HG03469 (cell line): ENCODE results near the gene CHCHD6.

Experiments
- ATAC-seq: cut with Tn5 transposase; IDR thresholded peaks from one replicate; pipeline ENCODE4 v1.9.1; 2021; ENCODE audit warnings: mild to moderate bottlenecking, moderate library complexity, moderate number of reproducible peaks; ENCODE audit not compliant: unreplicated experiment

CHCHD6 gene

GRCh38 chr3:126854666-126855065, 150.6 kb downstream of the CHCHD6 start:
- ATAC-seq = no peak

DNA sequence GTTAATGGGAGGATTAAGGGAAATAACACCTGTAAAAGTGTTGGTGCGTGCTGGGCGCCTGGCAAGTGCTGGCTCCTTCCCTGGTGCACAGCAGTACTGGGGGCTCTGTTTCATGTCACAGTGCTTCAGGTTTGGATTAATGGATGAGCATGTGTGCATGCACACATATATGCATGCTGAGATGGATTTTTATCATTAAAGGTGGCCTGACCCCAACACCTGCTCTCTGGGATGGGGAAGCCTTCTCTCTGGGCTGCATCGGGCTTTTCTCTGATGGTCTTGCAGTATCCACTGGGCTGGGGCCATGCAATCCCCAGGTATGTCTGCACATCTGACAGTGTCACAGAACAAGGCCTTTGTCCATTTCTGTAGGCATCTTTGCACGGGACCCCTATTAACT, 151.3 kb downstream of the CHCHD6 start:
- no peak for ATAC-seq

DNA sequence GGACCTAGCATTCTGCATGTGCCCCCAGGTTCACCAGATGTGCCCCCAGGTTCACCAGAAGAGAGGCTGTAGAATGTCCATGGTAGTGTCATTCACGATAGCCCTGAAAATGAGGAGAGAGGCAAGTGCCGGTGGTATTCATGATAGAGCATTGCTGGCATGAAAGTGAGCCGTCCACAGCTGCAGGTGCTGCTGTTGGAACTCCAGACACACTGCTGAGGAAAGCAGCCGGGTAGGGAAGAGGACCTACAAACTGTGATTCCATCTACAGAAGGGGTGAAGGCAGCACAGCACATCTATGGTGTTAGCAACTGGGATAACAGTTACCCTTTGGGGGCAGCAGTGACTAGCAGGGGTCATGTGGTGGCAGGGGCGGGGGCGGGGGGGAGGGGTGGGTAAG, 153.9 kb downstream of the CHCHD6 start:
- ATAC-seq = no peak

DNA sequence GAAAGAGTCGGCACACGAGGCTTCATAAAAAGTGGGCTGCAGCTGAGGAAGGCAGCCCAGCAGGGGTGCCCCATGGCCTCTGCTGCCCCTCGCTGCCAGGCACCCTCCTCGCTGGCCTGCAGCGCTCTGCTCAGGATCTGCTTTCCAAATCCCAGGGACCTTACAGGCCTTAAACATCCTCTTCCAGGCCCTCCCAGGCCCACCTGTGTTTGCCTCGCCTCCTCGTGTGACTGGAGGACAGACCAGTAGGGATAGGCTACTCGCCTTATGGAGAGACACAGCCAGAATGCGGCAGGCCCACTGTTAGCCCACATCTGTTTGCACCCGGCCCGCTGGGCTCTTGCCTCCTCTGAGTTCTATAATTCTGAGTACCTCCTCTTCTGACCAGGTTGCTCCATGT, 154.4 kb downstream of the CHCHD6 start:
- ATAC-seq = no peak

- ATAC-seq = no peak
Observed at GRCh38 chr3:126858887-126859286, 154.8 kb downstream of the CHCHD6 start.

DNA sequence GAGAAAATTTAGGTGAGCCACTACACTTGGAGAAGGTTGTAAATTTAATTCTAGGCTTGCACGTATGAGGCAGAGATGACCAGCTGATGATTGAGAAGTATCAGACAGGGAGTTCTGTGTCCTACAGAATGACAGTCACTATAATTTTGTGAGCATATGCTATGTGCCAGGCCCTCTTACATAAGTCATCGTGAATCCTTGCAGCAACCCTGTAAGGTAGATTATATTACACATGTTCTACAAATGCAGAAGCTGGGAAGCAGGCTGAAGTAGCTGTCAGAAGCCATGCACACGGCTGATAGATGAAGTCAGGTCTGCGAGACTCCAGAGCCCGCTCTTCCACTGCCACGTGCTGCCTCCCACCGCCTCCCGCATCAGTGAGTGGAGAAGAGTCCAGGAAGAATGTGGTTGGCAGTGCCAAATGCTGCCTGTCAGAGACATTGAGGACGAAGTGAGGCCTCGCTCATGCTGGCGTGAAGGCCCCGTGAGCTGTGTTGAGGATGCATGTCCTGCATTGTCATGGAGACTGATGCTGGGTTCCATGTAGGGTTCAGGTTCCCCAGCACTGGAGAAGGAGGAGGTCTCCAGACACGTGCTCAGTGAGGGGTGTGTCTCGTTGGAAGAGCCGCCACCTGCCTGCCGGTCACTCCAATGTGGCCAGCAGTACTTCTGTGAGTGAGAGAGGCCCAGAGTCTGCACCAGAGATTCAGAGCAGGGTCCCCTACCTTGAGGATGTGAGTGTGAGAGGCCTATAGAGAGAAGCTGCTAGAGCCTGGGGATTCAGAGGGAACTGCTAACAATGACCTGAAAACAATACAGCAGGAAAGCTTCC, 155.6 kb downstream of the CHCHD6 start:
- no peak for ATAC-seq

DNA sequence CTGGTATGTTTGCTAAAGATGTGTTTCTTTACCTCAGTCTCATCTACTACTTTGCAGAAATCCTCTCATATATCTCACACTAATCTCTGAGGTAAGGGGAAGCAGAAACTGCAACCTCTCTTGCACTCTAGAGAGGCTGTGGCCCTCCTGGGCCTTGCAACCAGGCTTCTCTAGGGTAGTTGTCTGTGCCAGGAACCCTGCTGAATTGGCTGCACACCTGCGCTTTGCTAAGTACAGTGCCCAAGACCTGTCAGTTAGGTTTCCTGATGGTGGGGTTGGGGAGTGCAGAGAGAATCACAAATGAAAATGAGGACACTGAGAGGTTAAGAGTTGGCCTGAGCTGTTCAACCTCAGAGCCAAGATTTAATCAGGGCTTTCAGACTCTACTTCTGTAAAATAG, 161.7 kb downstream of the CHCHD6 start:
- ATAC-seq = no peak

GRCh38 chr3:126866175-126866759, 162.2 kb downstream of the CHCHD6 start:
- ATAC-seq = no peak

DNA sequence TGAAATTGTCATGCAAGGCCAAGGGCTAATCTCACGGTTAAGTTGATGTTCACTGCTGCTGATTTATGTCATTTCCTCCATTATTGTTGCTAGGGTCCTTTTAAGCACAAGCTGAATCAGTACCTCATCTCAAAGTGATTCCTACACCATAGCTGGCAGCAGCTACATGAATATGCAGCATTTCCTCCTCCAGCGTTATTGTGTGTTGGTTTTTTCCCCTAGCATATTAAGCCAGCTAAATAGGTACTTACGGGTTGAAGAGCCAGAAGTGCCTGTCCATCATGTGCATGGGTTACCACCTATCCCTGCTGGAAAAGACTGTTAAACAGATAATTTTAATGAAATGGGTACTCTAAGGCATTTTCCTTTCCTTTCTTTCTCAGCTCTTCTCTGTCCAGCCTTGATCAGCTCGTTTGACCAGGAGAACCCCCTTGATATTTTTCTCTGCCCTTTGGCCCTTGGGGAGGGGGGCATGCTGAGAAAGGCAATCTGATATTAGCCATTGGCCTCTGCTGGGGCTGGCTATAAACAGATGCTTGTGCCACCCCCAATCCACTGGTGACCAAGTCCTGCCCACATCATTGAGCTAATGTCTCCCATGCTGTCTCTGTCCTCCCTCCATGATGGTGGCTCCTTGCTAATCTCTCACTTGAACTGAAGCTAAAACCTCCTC, 163.3 kb downstream of the CHCHD6 start:
- ATAC-seq = no peak

GRCh38 chr3:126867863-126868200, 163.8 kb downstream of the CHCHD6 start:
- ATAC-seq = no peak

- no peak for ATAC-seq
Observed at GRCh38 chr3:126870608-126871210, 166.7 kb downstream of the CHCHD6 start.

GRCh38 chr3:126872701-126873342, 168.8 kb downstream of the CHCHD6 start:
- ATAC-seq = no peak

DNA sequence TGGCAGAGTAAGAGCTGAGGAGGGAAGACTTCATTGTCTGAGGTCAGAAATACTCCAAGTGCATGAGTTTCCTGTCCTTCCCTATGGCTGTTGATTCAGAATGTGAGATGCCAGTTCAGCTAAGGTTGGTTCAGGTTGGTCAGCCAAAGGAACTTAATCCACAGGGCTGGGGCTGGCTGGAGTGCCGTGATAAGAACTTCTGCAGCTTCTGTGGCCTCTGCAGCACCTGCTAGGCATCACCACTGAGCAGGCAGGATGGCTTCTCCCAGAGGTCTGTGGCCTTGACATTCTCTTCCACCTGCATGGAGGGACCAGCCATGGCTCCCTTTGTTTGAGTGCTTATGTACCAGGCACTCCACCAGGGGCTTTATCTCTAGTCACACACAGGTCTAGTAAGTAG, 169.4 kb downstream of the CHCHD6 start:
- ATAC-seq = no peak

GRCh38 chr3:126878664-126879063, 174.6 kb downstream of the CHCHD6 start:
- ATAC-seq = no peak

GRCh38 chr3:126880901-126881300, 176.9 kb downstream of the CHCHD6 start:
- no peak for ATAC-seq

DNA sequence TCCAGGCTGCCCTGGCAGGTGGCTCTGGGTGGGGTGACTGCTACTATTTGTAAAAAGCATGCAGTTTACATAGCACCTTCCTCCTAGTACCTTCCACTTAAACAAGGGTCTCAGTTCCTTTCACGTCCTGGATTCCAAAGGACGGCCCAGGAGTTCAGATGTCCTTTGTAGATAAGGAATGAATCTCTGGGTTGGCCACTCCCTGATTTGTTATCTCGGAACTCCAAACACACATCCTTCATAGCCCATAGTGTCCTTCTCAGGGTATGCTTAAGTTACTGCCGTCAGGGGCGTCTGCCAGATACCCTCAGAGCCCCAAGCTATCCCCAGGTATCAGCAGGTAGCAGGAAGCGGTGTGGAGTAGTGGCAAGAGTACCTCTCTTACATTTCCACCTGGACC, 177.8 kb downstream of the CHCHD6 start:
- no peak for ATAC-seq

DNA sequence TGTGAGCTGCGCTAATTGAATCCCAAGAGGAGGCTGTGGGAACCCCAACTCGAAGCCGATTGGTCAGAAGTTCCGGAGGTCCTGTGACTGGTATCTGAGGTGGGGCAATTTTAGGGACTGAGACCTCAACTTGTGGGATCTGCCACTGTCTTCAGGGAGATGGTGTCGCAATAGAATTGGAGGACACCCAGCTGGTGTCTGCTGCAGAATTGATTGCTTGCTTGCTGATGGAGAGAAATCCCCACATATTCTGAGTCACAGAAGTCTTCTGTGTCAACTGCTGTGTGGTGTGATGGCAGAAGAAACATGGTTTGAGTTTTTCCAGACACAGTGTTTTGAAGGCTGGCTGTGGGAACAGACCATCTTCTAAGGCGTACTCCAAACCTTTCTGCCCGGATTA, 179.2 kb downstream of the CHCHD6 start:
- no peak for ATAC-seq

DNA sequence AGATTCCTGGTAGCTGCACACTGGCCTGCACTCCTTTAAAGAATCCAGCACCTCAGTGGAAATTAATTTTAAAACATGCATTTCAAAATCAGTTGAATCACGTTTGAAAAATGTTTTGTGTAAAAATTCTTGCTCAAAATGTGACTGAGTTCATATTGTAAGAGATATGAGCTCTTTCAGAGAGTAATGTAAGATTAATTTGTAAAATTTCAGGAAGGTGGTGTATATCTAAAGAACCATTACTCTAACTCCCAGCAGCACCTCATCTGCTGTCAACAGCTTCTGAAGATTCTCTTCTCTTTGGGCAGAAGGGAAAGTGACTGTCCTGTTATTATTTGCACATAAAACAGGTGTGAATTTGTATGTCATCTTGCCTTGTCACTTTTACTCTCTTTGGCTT, 181.4 kb downstream of the CHCHD6 start:
- ATAC-seq = no peak

GRCh38 chr3:126886217-126886616, 182.2 kb downstream of the CHCHD6 start:
- ATAC-seq = no peak

GRCh38 chr3:126887686-126888085, 183.6 kb downstream of the CHCHD6 start:
- no peak for ATAC-seq

DNA sequence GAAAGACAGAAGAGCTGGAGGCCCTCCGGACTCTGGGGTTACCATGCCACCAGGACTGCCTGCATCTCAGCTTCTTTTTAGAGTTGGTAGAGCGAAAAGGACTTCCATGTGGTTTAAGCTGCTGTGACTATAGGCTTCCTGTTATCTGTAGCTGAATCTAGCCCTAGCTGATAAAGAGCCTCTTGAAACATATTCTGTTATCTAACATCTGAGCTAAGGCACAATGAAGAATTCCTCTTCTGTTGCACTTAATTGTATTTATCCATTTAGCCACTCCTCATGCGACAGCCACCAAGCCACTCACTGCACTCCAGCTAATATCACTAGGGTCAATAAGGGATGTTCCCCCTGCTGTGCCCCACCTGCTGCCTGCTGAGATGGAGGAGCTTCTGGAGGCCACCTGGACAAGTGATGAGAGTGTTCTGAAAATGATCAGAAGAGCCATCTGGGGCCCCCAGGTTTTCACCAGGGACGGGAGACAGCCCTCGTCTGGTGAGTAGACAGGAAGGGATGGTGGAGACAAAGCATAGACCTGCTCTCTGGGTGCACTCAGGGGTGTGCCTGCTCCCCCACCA, 184.2 kb downstream of the CHCHD6 start:
- no peak for ATAC-seq
